SJSA1 (cell line): Measurements from ENCODE around the gene TENT4A. TPM values are rescaled to one million over a fixed set of nuclear protein-coding genes. Genes with fewer than 3 reads are reported as not detected.
A peak's percentile ranks its signal among the peaks of the same experiment; 100 is the strongest.

ENCODE experiments used
- DNase-seq, 2 experiments: peaks; one replicate each; pipeline ENCODE4 v3.0.0-alpha.2; 2015 to 2020; ENCODE audit warnings: low spot score in 2 of 2, low read depth in 1 of 2
- H3K27ac ChIP-seq: fragments of 250-450 bp; sonication (Bioruptor Pico); 2 replicates; pipeline ENCODE4 v1.5.1; 2020; ENCODE audit warnings: mild to moderate bottlenecking, moderate library complexity
- H3K27me3 ChIP-seq: fragments of 250-450 bp; sonication (Bioruptor Pico); replicated peaks from 2 replicates; pipeline ENCODE4 v1.5.1; 2020; ENCODE audit warnings: mild to moderate bottlenecking, moderate library complexity
- H3K36me3 ChIP-seq: fragments of 250-450 bp; sonication (Bioruptor Pico); 2 replicates; pipeline ENCODE4 v1.5.1; 2020; ENCODE audit warnings: mild to moderate bottlenecking
- H3K4me1 ChIP-seq: fragments of 250-450 bp; sonication (Bioruptor Pico); replicated peaks from 2 replicates; pipeline ENCODE4 v1.6.1; 2021; ENCODE audit warnings: mild to moderate bottlenecking
- H3K4me3 ChIP-seq: fragments of 250-450 bp; sonication (Bioruptor Pico); 2 replicates; pipeline ENCODE4 v1.5.1; 2020; ENCODE audit warnings: mild to moderate bottlenecking
- H3K9me3 ChIP-seq: fragments of 250-450 bp; sonication (Bioruptor Pico); replicated peaks from 2 replicates; pipeline ENCODE4 v1.5.1; 2020; ENCODE audit warnings: mild to moderate bottlenecking
- total RNA-seq: library from RNA; depleted of rRNA; stranded (reverse); fragments of >200 nt; shearing (Covaris generic); gene quantifications from 2 replicates; pipeline ENCODE4 v1.2.3, GENCODE V29; 2014

TENT4A gene
- total RNA-seq, 1 experiment from 2014 or later = 17.8 TPM

DNA sequence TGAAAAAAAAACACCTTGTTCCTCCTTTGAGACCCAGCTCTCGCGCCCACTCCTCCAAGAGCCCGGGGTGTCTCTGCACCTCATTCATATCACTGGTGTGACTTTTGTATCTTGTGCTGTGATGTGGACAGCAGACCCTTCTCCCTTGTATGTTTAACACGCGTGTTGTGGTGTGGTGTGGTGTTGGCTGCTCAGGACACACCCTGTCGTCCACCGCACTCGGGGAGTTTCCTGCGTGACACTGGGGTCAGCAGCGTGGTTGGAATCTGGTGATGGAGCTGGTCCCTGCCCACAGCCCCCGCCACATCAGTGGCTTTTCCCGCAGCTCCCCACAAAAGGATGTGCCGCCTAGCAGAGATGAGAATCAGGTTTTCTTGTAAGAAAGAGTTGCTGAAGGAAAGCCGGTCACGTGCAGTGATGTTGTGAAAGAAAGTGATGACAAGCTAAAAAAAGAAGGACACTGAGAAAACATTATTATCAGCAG is 61.5 kb downstream of the TENT4A start:
- H3K27ac ChIP-seq = no peak overlapping the region
- DNase-seq = no peak

DNA sequence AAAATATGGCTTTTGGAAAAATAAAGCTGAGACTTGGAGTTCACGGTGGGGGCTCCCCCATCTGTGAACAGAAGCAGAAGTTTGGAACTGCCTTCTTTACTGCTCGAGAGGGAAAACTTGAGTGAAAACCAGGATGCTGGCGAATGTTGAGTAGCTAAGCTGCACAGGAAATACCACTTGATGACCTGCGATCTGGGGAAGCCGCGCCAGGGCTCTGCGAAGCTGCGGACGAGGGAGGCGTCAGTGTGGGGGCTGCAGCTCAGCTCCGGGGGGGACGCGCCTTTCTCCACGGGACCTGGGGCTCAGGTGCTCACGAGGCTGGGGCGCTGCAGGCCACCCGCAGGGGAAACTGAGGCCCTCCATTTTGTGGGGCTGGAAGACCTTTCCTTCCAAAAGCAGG is 62.3 kb downstream of the TENT4A start:
- no peak for DNase-seq
- Histone ChIP-seq H3K9me3 (no peaks in the 10 kb centered on the region), H3K27ac (no peak overlapping the region), H3K4me3 (no peak overlapping the region), H3K27me3 (no peaks in the 10 kb centered on the region; the same call in 1 of the 2 replicates), H3K36me3 (no peaks in the 10 kb centered on the region), H3K4me1 (no peaks in the 10 kb centered on the region)

More for the DNA sequence above, 61.5 kb downstream of the TENT4A start:
- H3K36me3 ChIP-seq = no peaks in the 10 kb centered on the region
- no peaks in the 10 kb centered on the region for H3K4me1 ChIP-seq
- no peaks in the 10 kb centered on the region for H3K9me3 ChIP-seq
- H3K4me3 ChIP-seq = no peak overlapping the region
- no peaks in the 10 kb centered on the region; the same call in 1 of the 2 replicates for H3K27me3 ChIP-seq

DNA sequence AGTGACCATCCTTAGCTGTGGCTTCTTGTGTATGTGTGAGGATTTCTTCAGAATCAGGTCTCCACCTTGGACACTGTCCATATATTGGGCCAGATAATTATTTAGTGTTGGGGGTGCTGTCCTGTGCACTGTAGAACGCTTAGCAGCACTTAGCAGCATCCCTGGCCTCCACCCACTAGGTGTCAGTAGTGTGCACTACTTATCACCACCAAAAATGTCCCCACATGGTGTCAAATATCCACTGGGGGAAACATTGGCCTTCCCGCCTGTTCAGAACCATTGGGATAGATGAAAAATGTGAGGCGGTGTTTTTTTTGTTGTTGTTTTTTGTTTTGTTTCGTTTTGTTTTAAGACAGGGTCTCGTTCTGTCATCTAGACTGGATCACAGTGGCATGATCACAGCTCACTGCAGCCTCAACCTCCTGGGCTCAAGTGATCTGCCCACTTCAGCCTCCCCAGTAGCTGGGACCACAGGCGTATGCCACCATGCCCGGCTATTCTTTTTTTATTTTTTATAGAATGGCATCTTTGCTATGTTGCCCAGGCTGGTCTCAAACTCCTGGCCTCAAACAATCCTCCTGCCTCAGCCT is 67.7 kb downstream of the TENT4A start:
- Histone ChIP-seq H3K27ac (no peak overlapping the region), H3K4me1 (no peaks in the 10 kb centered on the region), H3K4me3 (no peak overlapping the region), H3K9me3 (no peaks in the 10 kb centered on the region), H3K27me3 (no peaks in the 10 kb centered on the region; the same call in 1 of the 2 replicates), H3K36me3 (no peaks in the 10 kb centered on the region)
- no peak for DNase-seq

DNA sequence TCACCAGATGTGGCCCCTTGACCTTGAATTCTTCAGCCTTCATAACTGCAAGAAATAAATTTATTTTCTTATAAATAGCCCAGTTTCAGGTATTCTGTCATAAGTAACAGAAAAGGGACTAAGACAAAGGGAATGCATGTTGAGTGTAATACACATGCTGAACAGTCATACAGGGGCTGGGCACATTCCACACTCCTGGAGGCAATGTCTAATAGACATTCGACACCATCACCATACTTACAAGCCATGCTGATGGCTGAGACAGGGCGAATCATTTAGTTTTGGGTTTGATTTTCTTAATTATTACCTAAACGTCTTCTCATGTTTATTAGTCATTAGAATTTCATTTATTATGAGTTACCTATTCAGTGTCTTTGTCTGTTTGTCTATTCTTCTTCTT is 68.5 kb downstream of the TENT4A start:
- Histone ChIP-seq H3K4me3 (no peak overlapping the region), H3K4me1 (no peaks in the 10 kb centered on the region), H3K27me3 (no peaks in the 10 kb centered on the region; the same call in 1 of the 2 replicates), H3K27ac (no peak overlapping the region), H3K36me3 (no peaks in the 10 kb centered on the region), H3K9me3 (no peaks in the 10 kb centered on the region)
- no peak for DNase-seq

DNA sequence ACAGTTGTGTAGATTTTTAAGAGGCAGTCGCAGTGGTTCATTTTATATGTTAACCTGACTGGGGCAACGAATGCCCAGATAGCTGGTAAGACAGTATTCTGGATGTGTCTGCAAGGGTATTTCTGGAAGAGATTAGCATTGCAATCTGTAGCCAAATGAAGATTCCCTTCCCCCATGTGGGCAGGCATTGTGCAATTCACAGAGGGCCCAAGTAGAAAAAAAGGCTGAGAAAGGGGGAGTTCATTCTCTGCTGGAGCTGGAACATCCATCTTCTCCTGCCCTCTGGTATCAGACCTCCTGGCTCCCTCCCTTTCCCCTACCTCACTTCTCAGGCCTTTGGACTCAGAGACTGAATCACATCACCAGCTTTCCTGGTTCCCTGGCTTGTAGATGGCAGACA is 70.6 kb downstream of the TENT4A start:
- Histone ChIP-seq H3K4me3 (no peak overlapping the region), H3K36me3 (no peaks in the 10 kb centered on the region), H3K27me3 (no peaks in the 10 kb centered on the region; the same call in 1 of the 2 replicates), H3K4me1 (no peaks in the 10 kb centered on the region), H3K9me3 (no peaks in the 10 kb centered on the region), H3K27ac (no peak overlapping the region)
- DNase-seq = peak in 1 of 2 experiments; percentile 16

DNA sequence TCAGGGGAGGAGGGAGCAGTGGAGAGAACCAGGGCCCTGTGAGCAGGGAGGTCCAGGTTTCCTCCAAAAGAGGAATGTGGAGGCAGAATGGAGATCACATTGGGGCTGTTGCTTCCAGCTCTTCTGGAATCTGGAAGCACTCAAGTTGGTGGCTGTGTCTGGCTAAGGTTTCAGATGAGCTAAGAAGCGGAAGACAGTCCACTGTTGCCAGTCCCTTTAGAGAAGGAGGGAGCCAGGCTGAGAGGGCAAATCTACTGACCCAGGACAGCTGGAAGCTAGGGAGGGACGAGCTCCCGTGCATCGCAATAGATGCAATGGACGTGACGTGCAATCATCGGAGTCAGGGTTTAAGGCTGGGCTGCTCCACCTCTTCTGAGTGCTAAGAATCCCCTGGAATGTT is 71.2 kb downstream of the TENT4A start:
- Histone ChIP-seq H3K9me3 (no peaks in the 10 kb centered on the region), H3K27me3 (peaks cover 4% of the 10 kb centered on the region; the same call in 1 of the 2 replicates), H3K4me3 (no peak overlapping the region), H3K36me3 (no peaks in the 10 kb centered on the region), H3K27ac (no peak overlapping the region), H3K4me1 (no peaks in the 10 kb centered on the region)
- no peak for DNase-seq

DNA sequence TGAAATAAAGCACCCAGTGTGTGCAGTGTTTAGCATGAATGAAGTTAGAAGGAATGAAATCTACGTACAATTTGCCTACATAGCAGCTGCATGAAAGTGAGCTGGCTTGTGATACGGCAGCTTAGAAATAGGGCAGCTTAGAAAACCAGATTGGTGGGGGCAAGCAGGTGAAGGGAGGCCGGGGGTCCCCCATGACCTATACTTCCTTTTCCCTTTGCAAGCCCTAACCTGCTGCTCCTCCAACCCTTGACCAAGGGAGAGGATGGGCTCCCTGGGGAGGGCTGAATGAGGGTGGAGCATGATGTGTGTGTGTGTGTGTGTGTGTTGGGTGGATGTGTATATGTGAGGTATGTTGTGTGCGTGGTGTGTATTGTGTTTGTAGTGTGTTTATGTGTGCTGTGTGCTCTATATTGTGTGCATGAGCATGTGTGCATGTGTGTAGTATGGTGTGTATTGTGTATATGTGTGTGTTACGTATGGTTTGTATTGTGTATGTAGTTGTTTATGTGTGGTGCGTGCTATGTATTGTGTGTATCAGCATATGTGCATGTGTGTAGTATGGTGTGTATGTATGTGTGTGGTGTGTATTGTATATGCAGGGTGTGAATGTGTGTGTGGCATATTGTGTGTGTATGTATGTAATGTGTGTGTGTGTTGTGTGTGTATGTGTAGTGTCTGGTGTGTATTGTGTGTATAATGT is 72.1 kb downstream of the TENT4A start:
- peaks cover 9% of the 10 kb centered on the region; the same call in 1 of the 2 replicates for H3K27me3 ChIP-seq
- no peak overlapping the region for H3K27ac ChIP-seq
- no peaks in the 10 kb centered on the region for H3K4me1 ChIP-seq
- DNase-seq = no peak
- H3K36me3 ChIP-seq = no peaks in the 10 kb centered on the region
- H3K4me3 ChIP-seq = no peak overlapping the region
- no peaks in the 10 kb centered on the region for H3K9me3 ChIP-seq

DNA sequence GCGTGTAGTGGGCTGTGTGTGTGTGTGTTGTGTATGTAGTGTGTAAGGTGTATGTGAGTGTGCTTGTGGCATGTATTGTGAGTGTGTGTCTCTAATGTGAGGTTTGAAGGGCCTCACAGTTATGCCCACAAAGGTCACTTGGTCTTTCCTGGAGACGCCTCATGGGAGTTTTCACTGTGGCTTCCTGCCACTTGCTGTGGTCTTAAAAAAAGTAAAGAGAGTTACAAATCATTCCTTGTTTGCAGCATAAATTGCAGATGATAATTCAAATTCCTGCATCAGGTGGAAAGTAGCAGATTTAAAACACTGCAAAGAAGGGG is 72.6 kb downstream of the TENT4A start:
- H3K9me3 ChIP-seq = no peaks in the 10 kb centered on the region
- H3K27ac ChIP-seq = no peak overlapping the region
- DNase-seq = no peak
- H3K4me3 ChIP-seq = no peak overlapping the region
- no peaks in the 10 kb centered on the region for H3K36me3 ChIP-seq
- H3K4me1 ChIP-seq = no peaks in the 10 kb centered on the region
- peaks cover 9% of the 10 kb centered on the region; the same call in 1 of the 2 replicates for H3K27me3 ChIP-seq

DNA sequence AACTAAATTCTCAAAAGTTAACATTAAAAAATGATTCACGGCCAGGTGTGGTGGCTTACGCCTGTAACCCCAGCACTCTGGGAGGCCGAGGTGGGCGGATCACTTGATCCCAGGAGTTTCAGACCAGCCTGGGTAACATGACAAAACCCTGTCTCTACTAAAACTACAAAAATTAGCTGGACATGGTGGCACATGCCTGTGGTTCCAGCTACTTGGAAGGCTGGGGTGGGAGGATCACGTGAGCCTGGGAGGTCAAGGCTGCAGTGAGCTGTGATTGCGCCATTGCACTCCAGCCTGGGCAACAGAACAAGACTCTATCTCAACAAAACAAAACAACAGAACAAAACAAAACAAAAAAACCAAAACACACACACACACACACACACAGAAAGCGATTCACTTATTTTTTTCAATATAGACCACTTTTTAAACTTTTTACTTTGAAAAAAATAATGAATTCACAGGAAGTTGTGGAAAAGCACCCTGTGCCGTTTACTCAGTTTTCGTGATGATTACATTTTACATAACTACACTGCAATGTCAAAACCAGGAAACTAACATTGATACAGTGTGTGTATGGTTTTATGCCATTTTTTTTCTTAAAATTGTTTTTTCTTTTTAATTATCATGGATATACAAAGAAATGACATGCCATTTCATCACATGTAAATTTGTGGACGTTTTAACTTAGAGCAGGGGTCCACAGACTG is 73.7 kb downstream of the TENT4A start:
- H3K4me3 ChIP-seq = no peak overlapping the region
- no peak overlapping the region for H3K27ac ChIP-seq
- H3K27me3 ChIP-seq = peaks cover 9% of the 10 kb centered on the region; the same call in 1 of the 2 replicates
- DNase-seq = no peak
- no peaks in the 10 kb centered on the region for H3K36me3 ChIP-seq
- no peaks in the 10 kb centered on the region for H3K4me1 ChIP-seq
- no peaks in the 10 kb centered on the region for H3K9me3 ChIP-seq

DNA sequence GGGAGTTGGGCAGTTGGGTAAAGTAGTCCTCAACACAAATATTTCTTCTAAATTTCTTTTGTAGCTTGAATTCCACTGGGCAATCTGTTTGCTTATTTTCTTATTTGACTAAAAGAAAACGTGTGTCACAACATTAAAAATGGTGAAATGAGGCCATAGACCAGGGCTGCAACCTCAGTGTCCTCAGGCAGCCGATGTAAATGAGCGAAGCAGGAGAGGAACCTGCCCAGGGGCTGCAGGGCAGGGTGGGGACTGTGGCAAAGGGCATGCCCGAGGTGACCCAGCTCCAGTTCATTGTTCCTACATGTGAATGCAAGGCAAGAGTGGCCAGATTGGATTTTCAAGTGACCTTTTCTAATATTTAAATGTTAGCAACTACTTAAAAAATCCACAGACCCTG is 74.7 kb downstream of the TENT4A start:
- H3K27me3 ChIP-seq = peaks cover 9% of the 10 kb centered on the region; the same call in 1 of the 2 replicates
- H3K4me1 ChIP-seq = no peaks in the 10 kb centered on the region
- no peak overlapping the region for H3K4me3 ChIP-seq
- no peaks in the 10 kb centered on the region for H3K9me3 ChIP-seq
- H3K36me3 ChIP-seq = no peaks in the 10 kb centered on the region
- no peak overlapping the region for H3K27ac ChIP-seq
- no peak for DNase-seq

DNA sequence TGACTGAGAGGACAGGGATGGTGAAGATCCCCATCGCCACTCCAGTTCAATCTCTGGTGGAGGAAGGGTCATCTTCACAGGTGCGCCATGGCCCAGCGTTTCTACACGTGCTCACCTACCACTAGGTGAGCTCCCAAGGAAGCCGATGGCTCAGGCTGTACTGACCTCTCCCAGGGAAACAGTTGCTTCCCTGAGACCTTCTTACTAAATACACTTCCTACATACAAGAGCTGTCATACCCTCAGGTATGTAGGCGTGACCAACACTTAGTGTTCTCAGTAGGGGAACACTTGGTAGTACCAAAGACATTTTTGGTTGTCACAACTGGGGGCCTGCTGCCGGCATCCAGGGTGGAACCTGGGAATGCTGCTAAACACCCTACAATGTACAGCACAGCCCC is 75.2 kb downstream of the TENT4A start:
- H3K27me3 ChIP-seq = peaks cover 9% of the 10 kb centered on the region; the same call in 1 of the 2 replicates
- H3K4me1 ChIP-seq = no peaks in the 10 kb centered on the region
- no peak overlapping the region for H3K4me3 ChIP-seq
- no peak overlapping the region for H3K27ac ChIP-seq
- no peak for DNase-seq
- H3K36me3 ChIP-seq = no peaks in the 10 kb centered on the region
- no peaks in the 10 kb centered on the region for H3K9me3 ChIP-seq

DNA sequence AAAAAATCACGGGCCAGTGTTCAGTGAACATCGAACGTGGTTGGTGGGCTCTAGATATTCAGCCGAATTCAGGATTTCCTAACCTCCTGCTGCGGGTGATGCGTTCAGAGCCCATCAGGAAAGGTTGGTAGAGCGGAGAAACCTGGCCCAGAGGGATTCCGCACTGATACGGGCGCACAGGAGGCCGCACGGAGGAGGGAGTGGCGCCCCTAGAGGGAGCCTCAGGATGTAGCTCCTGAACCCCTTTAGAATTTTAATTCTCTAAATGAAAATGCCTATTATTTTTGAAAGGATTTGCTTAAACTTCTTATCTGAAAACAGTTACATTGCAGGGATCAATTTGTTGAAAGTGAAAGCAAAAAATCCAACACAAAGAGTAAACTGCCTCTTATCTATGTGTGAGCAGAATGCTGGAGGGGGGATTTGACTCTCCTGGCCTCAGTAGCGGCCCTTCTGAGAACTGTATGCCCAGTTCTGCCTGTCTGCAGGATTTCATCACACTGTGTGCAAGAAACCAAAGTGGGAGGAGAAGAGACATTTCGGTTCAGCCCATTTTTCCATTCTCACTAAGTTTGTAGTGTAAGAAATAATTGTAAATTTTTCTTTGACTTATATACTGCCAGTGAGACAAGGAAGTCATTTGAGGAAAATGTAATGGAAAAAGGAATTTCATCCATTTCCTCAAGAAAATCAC is 75.9 kb downstream of the TENT4A start:
- Histone ChIP-seq H3K4me1 (no peaks in the 10 kb centered on the region), H3K27ac (no peak overlapping the region), H3K36me3 (no peaks in the 10 kb centered on the region), H3K27me3 (peaks cover 9% of the 10 kb centered on the region; the same call in 1 of the 2 replicates), H3K4me3 (no peak overlapping the region), H3K9me3 (no peaks in the 10 kb centered on the region)
- DNase-seq = no peak

DNA sequence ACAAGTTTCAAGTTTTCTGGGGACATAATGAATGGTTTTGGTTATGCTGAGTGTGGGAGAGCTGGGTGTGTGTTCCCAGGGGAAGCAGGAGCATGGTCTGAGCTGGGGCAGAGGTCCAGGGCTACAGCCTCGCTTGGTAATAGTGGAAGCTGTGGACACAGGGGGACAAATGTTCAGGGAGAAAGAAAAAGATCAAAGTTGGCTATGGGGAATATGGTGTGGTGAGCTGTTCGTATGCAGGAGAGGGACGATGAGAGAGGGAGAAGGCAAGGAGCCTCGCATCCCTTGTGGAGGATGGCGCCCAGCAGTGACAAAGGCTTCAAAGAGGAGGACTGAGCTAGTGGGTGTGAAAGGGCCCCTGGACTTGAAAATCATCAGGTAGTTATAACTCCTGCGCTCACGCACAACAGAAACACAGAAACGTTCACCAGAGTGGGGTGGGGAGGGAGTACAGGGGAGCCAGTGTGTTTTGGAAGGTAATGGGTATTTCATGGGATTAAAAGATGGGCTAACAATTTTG is 77.2 kb downstream of the TENT4A start:
- peak in 1 of 2 experiments; percentile 31 for DNase-seq
- no peaks in the 10 kb centered on the region for H3K9me3 ChIP-seq

More for the DNA sequence above, 77.2 kb downstream of the TENT4A start:
- Histone ChIP-seq H3K27me3 (peaks cover 9% of the 10 kb centered on the region; the same call in 1 of the 2 replicates), H3K4me1 (no peaks in the 10 kb centered on the region), H3K27ac (no peak overlapping the region), H3K4me3 (no peak overlapping the region), H3K36me3 (no peaks in the 10 kb centered on the region)
